Mesenchymal stem cell (in vitro differentiated cells and primary cell): ENCODE data around the gene RMND5A. TPM values are rescaled to one million over a fixed set of nuclear protein-coding genes. Genes with fewer than 3 reads are reported as not detected.
"Not testable (repeated sequence)": the region's sequence is repeated elsewhere in the genome, so short reads cannot be mapped to it uniquely, and the experiment has no call there.

Experiments
- DNase-seq: peaks from one replicate; pipeline ENCODE4 v3.0.0-alpha.2; 2013
- H2AFZ ChIP-seq: one replicate; pipeline ENCODE4 v1.6.1; 2013; ENCODE audit warnings: low read depth, mild to moderate bottlenecking, control low read depth, inconsistent platforms, low read length, moderate library complexity
- H2AK5ac ChIP-seq: 2 replicates; pipeline ENCODE4 v1.6.1; 2013; ENCODE audit warnings: low read length, moderate library complexity, mild to moderate bottlenecking, inconsistent platforms; ENCODE audit not compliant: severe bottlenecking
- H2BK120ac ChIP-seq: one replicate; pipeline ENCODE4 v1.6.1; 2013; ENCODE audit warnings: low read depth, mild to moderate bottlenecking, inconsistent platforms, low read length, moderate library complexity
- H2BK12ac ChIP-seq, 2 experiments: one replicate each; pipeline ENCODE4 v1.6.1; 2013; ENCODE audit warnings: inconsistent platforms in 2 of 2, low read length in 2 of 2, mild to moderate bottlenecking in 2 of 2, moderate library complexity in 2 of 2, control low read depth in 1 of 2
- H2BK15ac ChIP-seq: one replicate; pipeline ENCODE4 v1.6.1; 2013; ENCODE audit warnings: mild to moderate bottlenecking, low read depth, inconsistent platforms; ENCODE audit not compliant: poor library complexity, severe bottlenecking
- H2BK5ac ChIP-seq: 2 replicates; pipeline ENCODE4 v1.6.1; 2013; ENCODE audit warnings: low read depth, mild to moderate bottlenecking, low read length, control low read depth, inconsistent platforms; ENCODE audit not compliant: poor library complexity, severe bottlenecking
- H3K14ac ChIP-seq, 2 experiments: one replicate each; pipeline ENCODE4 v1.6.1; 2013; ENCODE audit warnings: inconsistent platforms in 2 of 2, low read length in 2 of 2, control low read depth in 1 of 2, mild to moderate bottlenecking in 1 of 2, moderate library complexity in 1 of 2
- H3K18ac ChIP-seq, 2 experiments: one replicate each; pipeline ENCODE4 v1.6.1; 2013; ENCODE audit warnings: inconsistent platforms in 2 of 2, low read length in 2 of 2, control low read depth in 1 of 2, low read depth in 1 of 2, mild to moderate bottlenecking in 1 of 2
- H3K23ac ChIP-seq, 2 experiments: one replicate each; pipeline ENCODE4 v1.6.1; 2013; ENCODE audit warnings: inconsistent platforms in 2 of 2, low read length in 2 of 2, mild to moderate bottlenecking in 2 of 2, moderate library complexity in 2 of 2, control low read depth in 1 of 2
- H3K27ac ChIP-seq: 2 replicates; pipeline ENCODE4 v1.5.1; 2013; ENCODE audit warnings: mild to moderate bottlenecking, moderate library complexity, low read length, control low read depth, inconsistent platforms; ENCODE audit not compliant: poor library complexity, severe bottlenecking
- H3K27me3 ChIP-seq, 2 experiments: 2 replicates each; pipeline versions ENCODE4 v1.6.1 to v1.7.0; 2013; ENCODE audit warnings: low read length in 2 of 2, mild to moderate bottlenecking in 2 of 2, moderate library complexity in 2 of 2, control low read depth in 1 of 2, inconsistent platforms in 1 of 2; ENCODE audit not compliant: control insufficient read depth in 1 of 2, insufficient read depth in 1 of 2
- H3K36me3 ChIP-seq, 2 experiments: 2 replicates each; pipeline versions ENCODE4 v1.6.1 to v1.7.0; 2013; ENCODE audit warnings: low read length in 2 of 2, control low read depth in 1 of 2, inconsistent platforms in 1 of 2, low read depth in 1 of 2, mild to moderate bottlenecking in 1 of 2; ENCODE audit not compliant: insufficient read depth in 2 of 2, control insufficient read depth in 1 of 2
- H3K4ac ChIP-seq, 2 experiments: one replicate each; pipeline ENCODE4 v1.6.1; 2013; ENCODE audit warnings: inconsistent platforms in 2 of 2, low read length in 2 of 2, mild to moderate bottlenecking in 2 of 2, moderate library complexity in 2 of 2, control low read depth in 1 of 2, low read depth in 1 of 2
- H3K4me1 ChIP-seq: 2 replicates; pipeline ENCODE4 v1.6.1; 2013; ENCODE audit warnings: low read depth, low read length, control low read depth; ENCODE audit not compliant: control insufficient read depth, insufficient read depth
- H3K4me2 ChIP-seq: 2 replicates; pipeline ENCODE4 v1.6.1; 2013; ENCODE audit warnings: low read length, mild to moderate bottlenecking, inconsistent platforms; ENCODE audit not compliant: poor library complexity, severe bottlenecking
- H3K4me3 ChIP-seq, 2 experiments: 2 replicates each; pipeline versions ENCODE4 v1.5.1 to v1.7.0; 2013; ENCODE audit warnings: low read length in 2 of 2, mild to moderate bottlenecking in 2 of 2, control low read depth in 1 of 2, low read depth in 1 of 2; ENCODE audit not compliant: insufficient read depth in 1 of 2
- H3K79me1 ChIP-seq: replicated peaks from 2 replicates; pipeline ENCODE4 v1.6.1; 2013; ENCODE audit warnings: mild to moderate bottlenecking, control low read depth, low read length, inconsistent platforms; ENCODE audit not compliant: poor library complexity, severe bottlenecking
- H3K9ac ChIP-seq: 2 replicates; pipeline ENCODE4 v1.7.0; 2013; ENCODE audit warnings: mild to moderate bottlenecking, low read length, moderate library complexity
- H3K9me3 ChIP-seq: 2 replicates; pipeline ENCODE4 v1.7.0; 2013; ENCODE audit warnings: mild to moderate bottlenecking, low read length; ENCODE audit not compliant: control insufficient read depth
- H4K8ac ChIP-seq: one replicate; pipeline ENCODE4 v1.6.1; 2013; ENCODE audit warnings: inconsistent platforms, mild to moderate bottlenecking, low read length, moderate library complexity
- H4K91ac ChIP-seq: one replicate; pipeline ENCODE4 v1.6.1; 2013; ENCODE audit warnings: mild to moderate bottlenecking, low read length, inconsistent platforms
- whole genome bisulfite sequencing: methylation state at CpG from one replicate; pipeline ENCODE4 v1.1.7; 2013; ENCODE audit warnings: mixed read lengths; 5-methylcytosine and 5-hydroxymethylcytosine counted together
- polyA plus RNA-seq, 2 experiments: library from polyadenylated mRNA; stranded (reverse); fragments of 200-250 nt; gene quantifications; one replicate each; pipeline ENCODE4 v1.2.3, GENCODE V29; 2013

Gene RMND5A, protein sequence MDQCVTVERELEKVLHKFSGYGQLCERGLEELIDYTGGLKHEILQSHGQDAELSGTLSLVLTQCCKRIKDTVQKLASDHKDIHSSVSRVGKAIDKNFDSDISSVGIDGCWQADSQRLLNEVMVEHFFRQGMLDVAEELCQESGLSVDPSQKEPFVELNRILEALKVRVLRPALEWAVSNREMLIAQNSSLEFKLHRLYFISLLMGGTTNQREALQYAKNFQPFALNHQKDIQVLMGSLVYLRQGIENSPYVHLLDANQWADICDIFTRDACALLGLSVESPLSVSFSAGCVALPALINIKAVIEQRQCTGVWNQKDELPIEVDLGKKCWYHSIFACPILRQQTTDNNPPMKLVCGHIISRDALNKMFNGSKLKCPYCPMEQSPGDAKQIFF
- 9.3 TPM for polyA plus RNA-seq (2013, experiment 1 of 2)
- 9.9 TPM for polyA plus RNA-seq (2013, experiment 2 of 2)

- H3K4ac ChIP-seq, H3K23ac ChIP-seq, H3K4me1 ChIP-seq, H4K8ac ChIP-seq, H3K79me1 ChIP-seq, H2BK15ac ChIP-seq, H2BK5ac ChIP-seq, H3K27me3 ChIP-seq, H2AFZ ChIP-seq, H3K36me3 ChIP-seq, H3K9me3 ChIP-seq, H4K91ac ChIP-seq, H2BK12ac ChIP-seq, H2AK5ac ChIP-seq, H2BK120ac ChIP-seq: not testable (repeated sequence)
- peak within 1 kb of the TSS; percentile 76 for H3K9ac ChIP-seq
- DNase-seq, result peak; percentile 94
- H3K18ac ChIP-seq, result peak within 1 kb of the TSS in 1 of 2 experiments; percentile 82
- H3K27ac ChIP-seq, result peak within 1 kb of the TSS; percentile 64
- H3K14ac ChIP-seq, result peak within 1 kb of the TSS in 1 of 2 experiments; percentile 28
- peak within 1 kb of the TSS; percentile 63 for H3K4me2 ChIP-seq
- peak within 1 kb of the TSS; percentile 73 for H3K4me3 ChIP-seq
- WGBS, result 0% methylated on average over 8 of the region's 95 CpGs
Observed at GRCh38 chr2:86719637-86720539, at the start of gene RMND5A. TSS of gene RMND5A (plus strand) at chr2:86720291. CDS start at chr2:86720668, 377 bp downstream.

DNA sequence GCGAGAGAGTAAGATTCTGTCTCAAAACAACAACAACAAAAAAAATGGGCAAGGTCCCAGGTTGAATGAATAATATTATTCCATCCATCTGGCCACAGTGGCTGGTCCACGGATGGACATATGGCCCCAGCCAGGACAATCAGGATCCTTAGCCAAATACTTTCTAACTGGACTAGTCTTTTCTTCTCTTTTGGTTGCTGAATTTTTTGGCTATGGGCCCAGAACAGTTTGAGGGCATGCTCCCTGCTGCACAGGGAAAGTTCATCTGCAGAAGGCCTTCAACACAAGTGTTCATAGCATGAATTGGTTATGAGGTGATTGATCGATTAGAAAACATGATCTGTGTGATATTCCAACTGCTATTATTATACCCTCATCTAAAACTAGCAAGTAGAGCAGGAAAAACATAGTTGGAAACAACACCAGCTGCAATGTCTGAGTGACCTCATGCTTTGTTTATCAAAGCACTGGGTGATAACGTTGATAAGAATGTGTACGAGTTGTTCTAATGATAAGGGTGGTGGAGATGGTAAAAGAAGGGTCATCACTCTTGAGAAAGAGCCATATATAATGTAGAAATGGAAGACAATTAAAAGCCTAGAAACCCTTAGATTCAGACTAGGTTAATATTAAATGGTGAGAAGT is 48.6 kb upstream of the RMND5A start:
- H3K18ac ChIP-seq, result no peak overlapping the region
- no peak overlapping the region for H4K91ac ChIP-seq
- DNase-seq, result no peak
- H3K4ac ChIP-seq, result no peak overlapping the region
- H2BK120ac ChIP-seq, result no peak overlapping the region
- no peak overlapping the region for H3K23ac ChIP-seq
- H3K14ac ChIP-seq, result no peak overlapping the region
- no peak overlapping the region for H2AK5ac ChIP-seq
- H4K8ac ChIP-seq, result no peak overlapping the region
- no peaks in the 10 kb centered on the region for H3K36me3 ChIP-seq
- no peaks in the 10 kb centered on the region for H3K79me1 ChIP-seq
- H3K4me1 ChIP-seq, result no peaks in the 10 kb centered on the region
- no peak overlapping the region for H3K9ac ChIP-seq
- H2BK15ac ChIP-seq, result no peak overlapping the region
- no peak overlapping the region for H2BK5ac ChIP-seq
- H3K27me3 ChIP-seq, result no peaks in the 10 kb centered on the region
- H3K4me2 ChIP-seq, result no peak overlapping the region
- no peaks in the 10 kb centered on the region for H3K9me3 ChIP-seq
- no peak overlapping the region for H3K27ac ChIP-seq
- H2BK12ac ChIP-seq, result no peak overlapping the region
- no peak overlapping the region for H2AFZ ChIP-seq
- no peak overlapping the region for H3K4me3 ChIP-seq
- WGBS, result 49% methylated on average over 4 of the region's 5 CpGs

- Histone ChIP-seq H3K79me1 (no peaks in the 10 kb centered on the region), H2BK5ac (no peak overlapping the region), H2BK15ac (no peak overlapping the region), H3K14ac (no peak overlapping the region), H3K27me3 (no peaks in the 10 kb centered on the region), H2AFZ (no peak overlapping the region), H3K36me3 (no peaks in the 10 kb centered on the region), H2BK120ac (no peak overlapping the region), H3K4me3 (no peak overlapping the region), H3K9ac (no peak overlapping the region), H3K9me3 (no peaks in the 10 kb centered on the region), H3K4me2 (no peak overlapping the region), H4K8ac (no peak overlapping the region), H3K27ac (no peak overlapping the region), H3K4me1 (no peaks in the 10 kb centered on the region), H4K91ac (no peak overlapping the region), H3K18ac (no peak overlapping the region), H2AK5ac (no peak overlapping the region), H3K4ac (no peak overlapping the region), H3K23ac (no peak overlapping the region), H2BK12ac (no peak overlapping the region)
- no peak for DNase-seq
- no CpG with 5 or more reads among the region's 3 CpGs for WGBS
Observed at GRCh38 chr2:86672027-86672545, 48.0 kb upstream of the RMND5A start.
